ENCODE data around the gene ZP1. TPM values are rescaled to one million over a fixed set of nuclear protein-coding genes. Genes with fewer than 3 reads are reported as not detected.

ZP1 gene
- total RNA-seq, 1 donor from 2014 or later, result not detected

DNA sequence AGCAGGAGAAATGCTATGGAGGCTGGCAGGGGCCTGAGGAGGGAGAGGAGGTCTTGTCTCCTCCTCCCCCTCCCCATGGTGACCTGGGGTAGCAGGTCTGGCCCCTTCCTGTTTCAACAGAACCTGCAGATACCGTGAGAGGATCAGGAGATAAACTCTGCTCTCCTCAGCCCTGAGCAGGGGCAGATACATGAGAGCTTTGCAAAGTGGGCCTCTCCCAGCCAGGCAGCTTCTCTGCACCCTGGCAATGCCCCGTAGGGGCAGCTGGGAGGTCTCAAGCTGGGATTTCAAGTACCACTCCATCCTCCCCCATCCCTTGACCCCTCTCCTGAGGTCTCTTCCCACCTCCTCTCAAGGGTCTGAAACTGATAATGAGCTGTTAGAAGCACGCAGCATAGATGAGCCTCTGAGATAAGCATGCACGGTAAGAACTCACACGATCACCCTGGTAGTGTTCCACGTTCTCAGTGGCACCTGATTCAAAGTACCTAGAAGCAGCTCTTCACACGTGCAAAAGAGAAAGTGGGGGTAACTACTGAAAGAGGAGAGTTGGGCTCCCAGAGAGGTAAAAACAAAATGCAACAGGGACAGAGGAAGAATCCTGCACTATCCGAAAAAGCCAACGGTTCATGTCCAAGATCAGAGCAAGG is 30.4 kb upstream of the ZP1 start:
- DNase-seq (ENCODE audit: low read depth), result no peak
- H3K36me3 ChIP-seq (ENCODE audit: control insufficient read depth, insufficient read depth, low read length), result no peaks in the 10 kb centered on the region
- H3K27me3 ChIP-seq (ENCODE audit: control insufficient read depth, insufficient read depth, low read length), result no peaks in the 10 kb centered on the region
- H3K4me3 ChIP-seq (ENCODE audit: low read depth, low read length), result no peak overlapping the region
- TF ChIP-seq, protein P1, sequence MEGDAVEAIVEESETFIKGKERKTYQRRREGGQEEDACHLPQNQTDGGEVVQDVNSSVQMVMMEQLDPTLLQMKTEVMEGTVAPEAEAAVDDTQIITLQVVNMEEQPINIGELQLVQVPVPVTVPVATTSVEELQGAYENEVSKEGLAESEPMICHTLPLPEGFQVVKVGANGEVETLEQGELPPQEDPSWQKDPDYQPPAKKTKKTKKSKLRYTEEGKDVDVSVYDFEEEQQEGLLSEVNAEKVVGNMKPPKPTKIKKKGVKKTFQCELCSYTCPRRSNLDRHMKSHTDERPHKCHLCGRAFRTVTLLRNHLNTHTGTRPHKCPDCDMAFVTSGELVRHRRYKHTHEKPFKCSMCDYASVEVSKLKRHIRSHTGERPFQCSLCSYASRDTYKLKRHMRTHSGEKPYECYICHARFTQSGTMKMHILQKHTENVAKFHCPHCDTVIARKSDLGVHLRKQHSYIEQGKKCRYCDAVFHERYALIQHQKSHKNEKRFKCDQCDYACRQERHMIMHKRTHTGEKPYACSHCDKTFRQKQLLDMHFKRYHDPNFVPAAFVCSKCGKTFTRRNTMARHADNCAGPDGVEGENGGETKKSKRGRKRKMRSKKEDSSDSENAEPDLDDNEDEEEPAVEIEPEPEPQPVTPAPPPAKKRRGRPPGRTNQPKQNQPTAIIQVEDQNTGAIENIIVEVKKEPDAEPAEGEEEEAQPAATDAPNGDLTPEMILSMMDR (IDR thresholded peaks at IDR 0.05; ENCODE audit: insufficient read depth, low read length, poor library complexity, severe bottlenecking), result no peak

DNA sequence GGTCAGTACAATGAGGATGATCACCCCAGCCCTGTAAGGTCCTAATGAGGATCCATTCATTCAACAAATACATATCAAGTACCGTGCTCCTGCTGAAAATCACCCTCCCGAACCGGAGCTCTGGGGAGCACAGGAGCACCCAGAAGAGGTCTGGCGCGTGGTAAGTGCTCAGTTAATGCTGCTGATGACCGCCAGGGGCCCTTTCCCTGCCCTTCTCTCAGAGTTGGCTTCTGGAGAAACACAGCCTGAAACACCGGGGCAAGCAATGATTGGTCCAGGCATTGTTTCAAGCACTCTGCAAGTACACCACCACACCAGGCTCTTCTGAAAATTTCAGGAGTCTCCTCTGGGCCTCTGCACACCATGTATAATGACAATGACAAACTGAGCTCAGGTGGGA is 29.2 kb upstream of the ZP1 start:
- H3K4me3 ChIP-seq (ENCODE audit: low read depth, low read length), result no peak overlapping the region
- H3K36me3 ChIP-seq (ENCODE audit: control insufficient read depth, insufficient read depth, low read length), result no peaks in the 10 kb centered on the region
- H3K27me3 ChIP-seq (ENCODE audit: control insufficient read depth, insufficient read depth, low read length), result no peaks in the 10 kb centered on the region
- DNase-seq (ENCODE audit: low read depth), result no peak
- TF ChIP-seq, protein P1 (IDR thresholded peaks at IDR 0.05; ENCODE audit: insufficient read depth, low read length, poor library complexity, severe bottlenecking), result no peak

DNA sequence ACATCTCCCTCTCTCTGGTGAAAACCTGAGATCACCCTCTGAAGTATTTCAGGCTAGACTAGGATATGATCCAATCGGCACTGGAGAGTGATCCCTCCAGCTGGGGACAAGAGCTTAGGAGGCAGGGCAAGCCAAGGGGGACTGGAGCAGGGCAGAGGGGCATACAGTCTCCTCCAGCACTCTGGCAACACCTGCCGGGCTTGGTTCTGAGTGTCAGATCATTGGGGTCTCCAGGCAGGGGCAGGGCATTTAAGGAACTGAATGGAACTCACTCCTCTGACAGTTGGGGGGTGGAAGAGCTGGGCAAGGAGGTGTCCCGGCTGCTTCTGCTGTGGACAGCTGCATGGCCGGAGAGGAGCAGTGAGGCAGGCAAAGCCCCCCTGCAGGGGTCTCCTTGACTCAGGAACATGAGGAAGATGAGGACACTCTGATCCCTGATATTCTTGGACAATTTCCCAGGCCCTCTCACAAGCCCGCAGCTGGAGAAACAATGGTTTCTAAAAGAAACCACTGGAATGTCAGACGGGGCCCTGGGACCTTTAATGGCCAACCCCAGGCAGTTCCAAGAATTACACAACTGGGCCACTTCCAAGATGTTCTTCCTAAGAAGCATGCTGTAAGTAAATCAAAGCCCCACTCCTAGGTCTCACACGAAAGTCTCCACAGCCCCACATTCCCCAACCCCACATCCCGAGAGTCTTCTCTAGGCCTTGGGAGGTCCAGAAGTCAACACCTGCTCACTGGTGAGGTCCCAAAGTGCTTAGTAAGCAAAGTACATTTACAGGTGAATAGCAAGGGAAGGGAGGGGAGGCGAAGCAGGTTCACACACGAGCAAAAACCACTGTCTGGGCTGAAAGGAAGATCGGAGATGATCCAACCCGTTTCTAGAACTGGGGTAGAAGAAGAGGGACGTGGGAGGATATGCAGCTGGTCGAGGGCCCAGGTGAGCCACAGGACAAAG is 26.6 kb upstream of the ZP1 start:
- peak; percentile 78 for DNase-seq (ENCODE audit: low read depth)
- Histone ChIP-seq H3K36me3 (ENCODE audit: control insufficient read depth, insufficient read depth, low read length) (no peaks in the 10 kb centered on the region), H3K4me3 (ENCODE audit: low read depth, low read length) (no peak overlapping the region), H3K27me3 (ENCODE audit: control insufficient read depth, insufficient read depth, low read length) (no peaks in the 10 kb centered on the region)
- TF ChIP-seq, protein P1 (IDR thresholded peaks at IDR 0.05; ENCODE audit: insufficient read depth, low read length, poor library complexity, severe bottlenecking), result no peak

DNA sequence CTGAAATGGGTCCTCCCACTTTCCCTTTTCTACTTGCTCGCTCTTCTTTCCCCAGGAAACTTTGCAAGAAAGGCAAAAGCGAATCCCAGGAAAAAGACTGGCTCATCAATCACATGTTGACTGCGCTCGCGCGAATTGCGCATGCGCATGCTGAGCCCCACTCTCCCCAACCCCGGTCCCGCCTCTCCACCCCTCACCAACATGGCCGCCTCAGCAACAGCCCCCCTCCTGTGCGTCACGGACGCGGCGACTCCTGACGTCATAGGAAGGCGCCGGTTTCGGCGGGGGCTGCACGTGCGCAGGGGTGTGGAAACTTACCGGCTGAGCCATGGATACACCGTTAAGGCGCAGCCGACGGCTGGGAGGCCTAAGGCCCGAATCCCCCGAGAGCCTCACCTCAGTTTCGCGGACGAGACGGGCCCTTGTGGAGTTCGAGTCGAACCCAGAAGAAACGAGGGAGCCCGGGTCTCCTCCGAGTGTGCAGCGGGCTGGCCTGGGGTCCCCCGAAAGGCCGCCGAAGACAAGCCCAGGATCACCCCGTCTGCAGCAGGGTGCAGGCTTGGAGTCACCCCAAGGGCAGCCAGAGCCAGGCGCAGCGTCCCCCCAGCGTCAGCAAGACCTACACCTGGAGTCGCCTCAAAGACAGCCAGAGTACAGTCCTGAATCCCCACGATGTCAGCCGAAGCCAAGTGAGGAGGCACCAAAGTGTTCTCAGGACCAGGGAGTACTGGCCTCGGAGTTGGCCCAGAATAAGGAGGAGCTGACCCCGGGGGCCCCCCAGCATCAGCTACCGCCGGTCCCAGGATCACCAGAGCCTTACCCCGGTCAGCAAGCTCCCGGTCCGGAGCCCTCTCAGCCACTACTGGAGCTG is 25.3 kb upstream of the ZP1 start, which contains the start of gene CCDC86:
TSS of gene CCDC86 (plus strand) at position 317 of the 871 bp plus-strand sequence. CDS start at position 329, 12 bp downstream.
- Histone ChIP-seq H3K4me3 (ENCODE audit: low read depth, low read length) (peak within 1 kb of the TSS; percentile 66), H3K27me3 (ENCODE audit: control insufficient read depth, insufficient read depth, low read length) (no peaks in the 10 kb centered on the region), H3K36me3 (ENCODE audit: control insufficient read depth, insufficient read depth, low read length) (no peaks in the 10 kb centered on the region)
- TF ChIP-seq, protein P1 (IDR thresholded peaks at IDR 0.05; ENCODE audit: insufficient read depth, low read length, poor library complexity, severe bottlenecking), result no peak
- peak; percentile 82 for DNase-seq (ENCODE audit: low read depth)

DNA sequence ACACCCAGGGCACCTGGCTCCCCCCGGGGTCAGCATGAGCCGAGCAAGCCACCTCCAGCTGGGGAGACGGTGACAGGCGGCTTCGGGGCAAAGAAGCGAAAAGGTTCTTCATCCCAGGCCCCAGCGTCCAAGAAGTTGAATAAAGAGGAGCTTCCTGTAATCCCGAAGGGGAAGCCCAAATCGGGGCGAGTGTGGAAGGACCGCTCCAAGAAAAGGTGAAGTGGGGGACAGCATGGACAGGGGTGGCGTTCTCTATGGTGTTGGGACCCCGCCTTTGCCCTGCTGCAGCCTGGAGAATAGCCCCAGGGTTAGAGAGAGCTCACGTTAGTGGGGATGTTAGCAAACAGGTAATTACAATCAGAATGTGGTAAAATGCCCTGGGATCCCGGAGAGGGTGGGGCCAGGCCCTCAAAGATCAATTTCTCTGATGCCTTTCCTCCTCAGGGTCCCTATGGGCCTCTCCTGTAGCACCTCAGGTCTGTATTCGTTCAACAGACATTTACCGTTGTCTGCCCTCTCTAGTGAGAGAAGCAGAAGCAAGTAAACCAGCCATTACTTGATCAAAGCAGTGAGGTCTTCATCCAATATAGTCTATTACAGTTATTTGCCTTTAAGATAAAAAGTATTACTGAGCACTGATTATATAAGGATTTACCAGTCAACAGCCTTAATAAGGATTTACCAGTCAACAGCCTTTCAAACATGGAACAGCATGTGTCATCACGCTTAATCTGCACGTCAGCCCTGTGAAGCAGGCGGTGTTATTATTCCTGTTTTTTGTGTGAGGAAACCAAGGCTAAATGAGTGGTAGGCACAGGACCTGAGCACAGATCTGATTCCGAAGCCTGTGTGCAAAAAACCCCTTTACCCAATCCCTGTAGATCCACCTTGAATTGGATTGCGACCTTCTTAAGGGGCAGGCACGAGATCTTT is 24.4 kb upstream of the ZP1 start:
- TF ChIP-seq, protein P1 (IDR thresholded peaks at IDR 0.05; ENCODE audit: insufficient read depth, low read length, poor library complexity, severe bottlenecking), result no peak

More for the DNA sequence above, 24.4 kb upstream of the ZP1 start:
- Histone ChIP-seq H3K4me3 (ENCODE audit: low read depth, low read length) (peak overlapping the region; percentile 66), H3K27me3 (ENCODE audit: control insufficient read depth, insufficient read depth, low read length) (no peaks in the 10 kb centered on the region), H3K36me3 (ENCODE audit: control insufficient read depth, insufficient read depth, low read length) (no peaks in the 10 kb centered on the region)
- DNase-seq (ENCODE audit: low read depth), result no peak
